ENCODE measurements around the gene DSG2. TPM values are rescaled to one million over a fixed set of nuclear protein-coding genes. Genes with fewer than 3 reads are reported as not detected.

DSG2 gene
- total RNA-seq, 1 donor from 2014 or later = not detected

DNA sequence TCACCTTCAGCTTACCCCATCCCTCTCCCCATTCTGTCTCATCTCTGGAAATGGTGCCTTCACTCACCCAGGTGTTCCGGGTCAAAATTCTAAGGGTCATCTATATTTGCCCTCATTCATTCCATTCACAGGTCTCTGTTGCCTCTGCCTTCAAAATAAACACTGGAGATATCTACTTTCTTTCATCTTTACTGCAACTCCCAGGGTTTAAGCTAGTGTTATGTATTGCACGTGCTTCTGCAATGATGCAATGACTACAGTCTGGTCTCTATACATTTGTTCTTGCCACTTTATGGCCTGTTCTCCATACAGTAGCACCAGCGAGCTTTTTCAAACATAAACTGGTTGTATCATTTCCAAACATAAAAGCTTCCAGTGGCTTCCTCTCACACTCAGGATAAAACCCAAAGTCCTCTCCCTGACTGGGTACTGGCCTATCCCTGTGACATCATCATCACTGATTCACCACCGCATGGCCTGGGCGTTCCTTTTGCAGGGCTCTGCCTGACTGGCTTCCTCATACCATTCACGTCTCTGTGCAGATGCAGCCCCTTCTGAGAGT is 14.3 kb downstream of the DSG2 start:
- ChIA-PET POLR2A (no interaction called here), CTCF (no interaction called here)
- Mint-ChIP-seq H3K4me3 (no peak overlapping the region), H3K27me3 (peaks cover 5% of the 10 kb centered on the region), H3K9me3 (no peaks in the 10 kb centered on the region), H3K27ac (no peak overlapping the region), H3K4me1 (no peaks in the 10 kb centered on the region), H3K36me3 (ENCODE audit: low read depth) (no peaks in the 10 kb centered on the region)
- intact Hi-C loops (cut with micrococcal nuclease) = no loop called here
- ATAC-seq (ENCODE audit: low read depth) (no peak), DNase-seq (no peak)
- TF ChIP-seq, protein P1, sequence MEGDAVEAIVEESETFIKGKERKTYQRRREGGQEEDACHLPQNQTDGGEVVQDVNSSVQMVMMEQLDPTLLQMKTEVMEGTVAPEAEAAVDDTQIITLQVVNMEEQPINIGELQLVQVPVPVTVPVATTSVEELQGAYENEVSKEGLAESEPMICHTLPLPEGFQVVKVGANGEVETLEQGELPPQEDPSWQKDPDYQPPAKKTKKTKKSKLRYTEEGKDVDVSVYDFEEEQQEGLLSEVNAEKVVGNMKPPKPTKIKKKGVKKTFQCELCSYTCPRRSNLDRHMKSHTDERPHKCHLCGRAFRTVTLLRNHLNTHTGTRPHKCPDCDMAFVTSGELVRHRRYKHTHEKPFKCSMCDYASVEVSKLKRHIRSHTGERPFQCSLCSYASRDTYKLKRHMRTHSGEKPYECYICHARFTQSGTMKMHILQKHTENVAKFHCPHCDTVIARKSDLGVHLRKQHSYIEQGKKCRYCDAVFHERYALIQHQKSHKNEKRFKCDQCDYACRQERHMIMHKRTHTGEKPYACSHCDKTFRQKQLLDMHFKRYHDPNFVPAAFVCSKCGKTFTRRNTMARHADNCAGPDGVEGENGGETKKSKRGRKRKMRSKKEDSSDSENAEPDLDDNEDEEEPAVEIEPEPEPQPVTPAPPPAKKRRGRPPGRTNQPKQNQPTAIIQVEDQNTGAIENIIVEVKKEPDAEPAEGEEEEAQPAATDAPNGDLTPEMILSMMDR (IDR thresholded peaks at IDR 0.05) = no peak

DNA sequence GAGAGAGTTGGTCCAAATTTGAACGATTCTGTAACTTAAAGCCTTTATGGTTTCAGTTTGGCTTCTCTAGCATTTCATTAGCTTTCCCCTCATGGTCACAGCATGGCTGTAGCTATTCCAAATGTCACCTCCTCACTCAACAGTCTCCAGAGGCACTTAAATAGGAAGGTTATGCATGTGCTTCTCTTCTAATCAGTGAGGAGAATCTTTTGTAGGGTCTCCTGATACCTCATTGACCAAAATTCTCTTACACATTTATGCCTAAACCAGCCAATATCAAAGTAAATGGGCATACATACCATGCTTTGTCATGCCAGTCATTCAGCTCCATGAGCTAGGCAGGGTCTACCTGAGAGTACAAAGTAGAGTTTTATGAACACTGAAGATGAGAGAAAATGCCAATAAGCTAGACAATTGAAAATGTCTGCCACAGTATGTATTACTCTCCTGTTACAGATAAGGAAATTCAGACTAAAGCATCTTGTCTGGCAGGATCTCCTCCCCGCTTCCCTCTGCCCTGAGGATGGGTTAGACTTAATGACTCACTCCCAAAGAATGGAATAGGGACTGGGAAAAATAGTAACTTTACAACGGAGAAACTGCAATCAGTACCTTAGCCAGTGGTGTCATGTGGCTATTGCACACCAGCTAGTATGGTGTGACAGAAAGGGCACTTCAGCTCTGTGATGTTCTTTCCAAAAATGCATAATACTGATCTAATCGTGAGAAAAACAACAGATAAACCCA is 15.4 kb downstream of the DSG2 start:
- TF ChIP-seq, protein P1 (IDR thresholded peaks at IDR 0.05) = no peak
- intact Hi-C loops (cut with micrococcal nuclease) = no loop called here
- H3K4me3 Mint-ChIP-seq = no peak overlapping the region
- no peaks in the 10 kb centered on the region for H3K36me3 Mint-ChIP-seq (ENCODE audit: low read depth)
- ChIA-PET CTCF (no interaction called here), POLR2A (no interaction called here)
- ATAC-seq (ENCODE audit: low read depth) = no peak
- H3K27ac Mint-ChIP-seq = no peak overlapping the region
- H3K9me3 Mint-ChIP-seq = no peaks in the 10 kb centered on the region
- peaks cover 5% of the 10 kb centered on the region for H3K27me3 Mint-ChIP-seq
- H3K4me1 Mint-ChIP-seq = no peaks in the 10 kb centered on the region
- DNase-seq = no peak

DNA sequence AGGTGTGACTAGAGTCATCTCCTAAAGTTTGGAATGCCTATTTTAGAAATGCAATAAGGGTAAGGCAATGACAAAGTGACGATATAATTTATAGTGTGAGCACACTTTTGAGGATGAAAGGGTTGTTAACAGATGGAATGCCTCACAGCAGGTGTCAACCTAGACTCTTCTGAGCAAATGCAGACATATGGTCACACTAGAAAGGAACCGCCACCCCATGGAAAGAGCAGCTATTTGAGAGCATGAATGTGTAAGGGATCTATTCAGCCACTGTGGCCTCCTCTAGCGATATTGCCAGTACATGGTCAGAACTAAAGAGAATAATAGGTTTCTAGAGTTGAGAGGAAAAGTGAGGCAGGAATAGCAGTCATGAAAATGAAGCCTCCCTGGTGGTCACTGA is 18.5 kb downstream of the DSG2 start:
- no peaks in the 10 kb centered on the region for H3K9me3 Mint-ChIP-seq
- TF ChIP-seq, protein P1 (IDR thresholded peaks at IDR 0.05) = no peak
- peaks cover 5% of the 10 kb centered on the region for H3K27me3 Mint-ChIP-seq
- DNase-seq = no peak
- CTCF ChIA-PET = no interaction called here
- H3K4me3 Mint-ChIP-seq = no peak overlapping the region
- H3K4me1 Mint-ChIP-seq = no peaks in the 10 kb centered on the region
- H3K27ac Mint-ChIP-seq = no peak overlapping the region
- intact Hi-C loops (cut with micrococcal nuclease) = no loop called here
- ATAC-seq (ENCODE audit: low read depth) = no peak
- no peaks in the 10 kb centered on the region for H3K36me3 Mint-ChIP-seq (ENCODE audit: low read depth)
- POLR2A ChIA-PET = no interaction called here

DNA sequence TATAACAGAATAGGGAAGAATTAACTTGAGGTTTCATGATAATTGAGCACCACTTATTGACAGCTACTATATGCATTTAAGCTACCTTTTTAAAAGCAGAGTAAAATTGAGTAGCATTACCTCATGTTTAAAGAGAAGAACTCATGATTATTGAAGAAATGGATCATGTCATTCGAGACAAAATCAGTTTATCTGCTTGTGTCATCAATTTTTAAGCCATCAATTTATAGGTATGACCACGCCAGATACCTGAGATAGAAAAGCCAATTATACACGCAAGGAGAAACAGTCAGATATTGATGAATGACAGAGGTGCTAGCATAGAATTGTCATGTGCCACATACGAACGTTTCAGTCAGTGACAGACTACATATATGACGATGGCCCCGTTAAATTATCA is 28.4 kb downstream of the DSG2 start:
- ATAC-seq (ENCODE audit: low read depth) (no peak), DNase-seq (no peak)
- Mint-ChIP-seq H3K9me3 (no peaks in the 10 kb centered on the region), H3K4me3 (no peak overlapping the region), H3K27ac (no peak overlapping the region), H3K4me1 (no peaks in the 10 kb centered on the region), H3K36me3 (ENCODE audit: low read depth) (no peaks in the 10 kb centered on the region), H3K27me3 (no peaks in the 10 kb centered on the region)
- POLR2A ChIA-PET = no interaction called here
- CTCF ChIA-PET = no interaction called here
- TF ChIP-seq, protein P1 (IDR thresholded peaks at IDR 0.05) = no peak
- intact Hi-C loops (cut with micrococcal nuclease) = no loop called here

DNA sequence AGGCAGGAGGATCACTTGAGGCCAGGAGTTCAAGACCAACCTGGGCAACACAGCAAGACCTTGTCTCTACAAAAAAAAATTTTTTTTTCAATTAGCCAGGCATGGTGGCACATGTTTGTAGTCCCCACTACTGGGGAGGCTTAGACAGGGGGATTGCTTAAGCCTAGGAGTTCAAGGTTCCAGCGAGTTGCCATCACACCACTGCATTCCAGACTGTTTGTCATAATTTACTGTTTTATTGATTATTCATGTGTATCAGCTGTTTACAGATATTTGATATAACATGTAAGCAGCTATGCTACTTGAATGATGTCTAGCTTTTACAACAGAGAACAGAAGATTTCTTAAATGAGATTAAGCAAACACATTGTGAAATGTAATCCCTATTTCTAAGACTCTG is 35.3 kb downstream of the DSG2 start:
- intact Hi-C loops (cut with micrococcal nuclease) = no loop called here
- TF ChIP-seq, protein P1 (IDR thresholded peaks at IDR 0.05) = no peak
- Mint-ChIP-seq H3K27me3 (no peaks in the 10 kb centered on the region), H3K4me1 (no peaks in the 10 kb centered on the region), H3K36me3 (ENCODE audit: low read depth) (no peaks in the 10 kb centered on the region), H3K27ac (no peak overlapping the region), H3K9me3 (no peaks in the 10 kb centered on the region), H3K4me3 (no peak overlapping the region)
- DNase-seq = no peak
- POLR2A ChIA-PET = no interaction called here
- no peak for ATAC-seq (ENCODE audit: low read depth)
- CTCF ChIA-PET = no interaction called here
